ENCODE results near the gene MAN1A1.

The MAN1A1 gene

GRCh38 chr6:119226089-119226488 is 123.5 kb downstream of the MAN1A1 start:
- DNase-seq = no peak

DNA sequence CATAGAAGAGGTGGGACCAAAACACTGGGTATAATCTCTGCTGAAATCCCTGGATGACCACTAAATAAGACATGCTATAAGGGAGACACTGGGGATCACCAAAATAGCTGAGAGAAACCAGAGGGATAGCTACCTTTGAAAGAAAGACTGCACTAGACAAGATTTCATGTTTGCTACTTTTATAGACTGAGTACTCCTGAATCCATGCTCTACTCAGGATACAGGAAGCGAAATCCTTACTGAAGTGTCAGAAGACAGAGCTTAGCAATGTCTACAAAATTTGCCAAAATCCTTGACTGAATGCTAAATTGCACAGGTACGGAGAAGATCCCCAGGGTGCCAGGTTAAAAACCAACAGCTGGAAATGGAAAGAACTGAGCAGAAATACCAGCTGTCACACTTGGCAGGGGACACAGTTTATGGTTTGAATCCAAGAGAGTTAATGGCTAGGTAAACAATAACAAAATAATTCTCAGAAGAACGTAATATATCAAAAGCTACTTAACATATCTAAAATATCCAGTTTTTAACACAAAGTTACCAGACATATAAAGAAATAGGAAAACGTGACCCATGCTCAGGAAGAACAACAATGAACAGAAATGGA is 125.4 kb downstream of the MAN1A1 start:
- DNase-seq = no peak

DNA sequence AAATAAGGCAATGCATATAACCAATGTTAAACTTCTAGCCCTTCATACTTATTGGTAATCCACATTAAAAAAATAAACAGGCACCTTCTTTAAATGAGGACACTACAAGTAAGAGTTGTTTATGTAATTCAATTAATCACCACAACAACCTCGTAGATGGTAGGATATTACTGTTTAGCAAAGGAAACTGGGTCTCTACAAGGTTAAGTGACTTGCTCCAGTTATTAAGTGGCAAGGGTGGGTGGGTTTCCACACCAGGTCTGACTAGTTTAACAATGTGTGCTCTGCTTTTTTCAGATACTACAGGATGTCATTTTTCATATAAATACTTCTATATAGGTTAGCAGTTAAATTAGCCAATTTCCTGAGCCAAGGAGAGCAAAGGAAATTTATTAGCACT is 129.1 kb downstream of the MAN1A1 start:
- no peak for DNase-seq

GRCh38 chr6:119218548-119218947 is 131.0 kb downstream of the MAN1A1 start:
- DNase-seq = no peak

GRCh38 chr6:119215885-119216590 is 133.5 kb downstream of the MAN1A1 start:
- no peak for DNase-seq

DNA sequence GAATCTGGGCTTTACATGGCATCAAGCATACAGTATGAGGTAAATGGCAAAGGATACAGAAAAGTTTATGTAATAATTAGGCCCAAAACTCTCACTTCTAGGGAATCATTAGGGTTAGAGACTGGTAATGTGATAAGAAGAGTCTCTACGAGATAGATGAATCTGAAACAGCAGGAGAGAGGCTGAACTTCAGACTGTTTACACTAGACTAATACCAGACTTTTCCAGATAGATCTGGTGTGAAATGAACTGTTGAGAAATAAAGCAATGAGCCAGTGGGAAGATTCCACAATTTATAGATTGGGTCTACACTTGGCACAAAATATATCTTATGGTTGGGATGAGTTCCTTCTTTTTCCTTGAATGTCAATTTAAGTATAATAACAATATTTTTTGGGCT is 134.3 kb downstream of the MAN1A1 start:
- DNase-seq = no peak

- no peak for DNase-seq
These were observed 139.0 kb downstream of the MAN1A1 start for GRCh38 chr6:119210596-119210995.

DNA sequence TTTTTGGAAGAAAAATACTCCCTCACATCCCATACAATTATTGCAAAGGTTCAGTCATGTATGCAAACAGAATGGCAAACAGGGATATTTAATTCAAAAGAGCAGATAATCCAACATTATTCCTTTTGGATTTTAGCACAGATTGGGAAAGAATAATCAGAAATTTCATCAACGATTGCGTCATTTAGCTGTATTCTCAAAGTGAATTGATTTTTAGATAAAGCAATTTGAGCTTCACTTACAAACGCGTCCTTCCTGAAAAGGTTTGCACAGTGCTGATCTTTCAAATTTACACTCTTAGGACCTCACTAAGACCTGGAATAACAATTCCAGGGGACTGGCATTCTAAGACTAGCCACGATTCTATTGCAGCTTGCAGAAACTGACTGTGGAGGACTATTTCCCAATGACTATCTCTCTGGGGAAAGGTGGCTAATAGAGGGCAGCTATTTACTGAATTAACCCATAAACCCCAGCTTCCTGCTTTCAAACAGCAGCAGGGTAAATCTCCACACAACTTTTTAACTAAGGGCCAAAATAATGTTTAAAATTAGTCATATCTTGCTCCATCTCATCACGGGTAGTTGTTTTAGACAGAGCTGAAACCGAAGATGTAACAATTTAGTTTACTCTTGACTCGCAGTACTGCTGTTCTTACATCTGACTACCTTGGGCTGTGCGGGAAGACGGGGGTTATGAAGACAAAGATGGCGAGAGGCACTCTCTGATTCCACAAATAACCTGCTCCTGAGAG is 139.9 kb downstream of the MAN1A1 start:
- DNase-seq = peak; percentile 33

DNA sequence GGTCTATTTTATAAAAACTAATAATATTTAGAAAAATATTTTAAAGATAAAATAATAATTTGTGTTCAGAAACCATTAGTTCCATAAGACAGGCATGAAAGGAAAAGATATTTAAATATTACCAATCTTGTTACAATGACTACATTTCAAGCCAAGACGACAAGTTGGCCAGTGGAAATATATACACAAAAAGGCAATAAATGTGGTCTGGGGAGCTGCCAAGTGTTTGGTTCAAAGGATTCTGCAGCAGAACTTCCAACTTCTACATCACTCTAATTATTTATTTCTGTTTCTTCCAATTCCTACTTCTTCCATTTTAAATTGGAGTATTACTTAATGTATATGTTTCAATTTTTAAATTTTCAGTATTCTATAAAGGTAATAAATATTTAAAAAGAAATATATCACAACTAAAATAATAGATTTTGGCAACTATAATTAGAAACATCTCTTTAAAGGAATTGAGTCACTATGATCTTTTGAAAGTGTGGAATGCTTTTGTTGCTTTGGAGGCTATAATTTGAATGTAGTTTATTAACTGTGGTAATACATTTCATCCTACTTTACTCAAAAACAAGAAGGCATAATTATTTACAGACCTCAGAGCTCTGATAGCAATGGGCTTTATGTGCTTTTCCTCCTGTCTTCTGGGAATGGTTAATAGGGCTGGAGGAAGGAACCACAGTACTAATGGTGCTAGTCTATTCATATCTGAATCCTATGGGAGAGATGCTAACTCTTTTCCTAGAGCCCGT is 141.4 kb downstream of the MAN1A1 start:
- DNase-seq = no peak

DNA sequence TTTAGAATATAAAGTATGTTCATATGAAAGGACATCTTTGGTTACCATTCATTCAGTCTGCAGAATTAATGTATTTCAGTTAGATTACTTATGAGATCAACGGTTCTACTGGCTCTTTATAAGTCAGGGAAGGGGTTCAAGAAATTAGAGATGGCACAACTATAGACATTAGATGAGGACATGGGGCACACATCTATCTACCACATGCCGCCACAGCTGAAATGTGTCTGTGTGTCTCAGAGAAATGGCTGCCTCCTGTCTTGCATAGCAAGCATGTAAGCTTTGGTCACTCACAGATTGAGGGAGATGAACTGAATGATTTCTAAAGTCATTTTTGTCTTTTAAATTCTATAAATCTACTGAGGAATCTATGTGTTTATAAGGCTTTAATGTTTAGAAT is 142.2 kb downstream of the MAN1A1 start:
- DNase-seq = no peak

DNA sequence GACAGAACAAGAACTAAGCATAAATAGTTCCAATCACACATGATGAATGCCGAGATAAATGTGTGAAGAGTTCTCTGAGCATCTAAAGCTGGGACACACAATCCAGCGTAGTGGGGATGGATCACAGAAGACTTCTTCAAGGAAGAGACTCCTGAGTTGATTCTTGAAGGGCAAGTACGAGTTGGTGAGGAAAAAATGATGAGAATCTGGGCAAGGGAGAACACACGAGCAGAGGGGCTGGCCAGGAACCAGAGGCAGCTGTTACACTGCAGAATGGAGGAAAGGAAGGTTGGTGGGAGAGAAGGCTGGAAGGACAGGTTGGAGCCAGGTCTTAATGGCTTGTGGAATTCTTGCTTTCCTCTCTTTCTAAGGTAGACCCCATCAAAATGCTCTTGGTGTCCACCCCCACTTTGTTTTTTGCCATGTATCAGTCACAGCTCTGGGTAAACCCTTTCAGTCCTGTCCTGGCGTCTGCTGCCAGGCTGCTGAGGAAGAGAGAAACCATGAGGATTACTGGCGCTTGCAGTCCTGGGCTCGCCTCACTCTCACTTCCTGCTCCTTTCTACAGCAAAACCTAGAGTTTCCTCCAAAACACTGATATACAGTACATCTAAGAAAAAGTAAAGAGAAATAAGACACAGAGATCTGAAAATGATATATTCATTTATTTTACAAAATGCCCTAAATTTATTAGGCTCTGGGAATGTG is 143.5 kb downstream of the MAN1A1 start:
- peak; percentile 89 for DNase-seq

DNA sequence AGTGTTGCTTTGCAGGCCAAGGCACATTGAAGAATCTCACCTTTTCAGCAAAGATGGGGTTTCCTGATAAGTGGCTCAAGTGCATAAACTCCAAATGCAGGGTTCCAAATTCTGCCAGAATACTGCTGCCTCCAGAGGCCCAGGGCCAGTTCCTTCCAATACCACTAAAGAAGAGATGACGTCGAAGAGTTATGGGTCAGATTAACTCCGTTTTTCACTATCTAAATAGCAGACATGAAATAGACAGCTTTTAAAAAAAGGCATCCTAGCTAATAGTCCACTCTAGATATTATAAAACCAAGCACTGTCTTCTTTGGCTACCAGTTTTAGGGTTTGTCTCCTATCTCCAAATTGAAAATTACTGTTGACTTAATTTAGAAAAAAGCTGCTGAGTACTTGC is 144.8 kb downstream of the MAN1A1 start:
- DNase-seq = no peak

DNA sequence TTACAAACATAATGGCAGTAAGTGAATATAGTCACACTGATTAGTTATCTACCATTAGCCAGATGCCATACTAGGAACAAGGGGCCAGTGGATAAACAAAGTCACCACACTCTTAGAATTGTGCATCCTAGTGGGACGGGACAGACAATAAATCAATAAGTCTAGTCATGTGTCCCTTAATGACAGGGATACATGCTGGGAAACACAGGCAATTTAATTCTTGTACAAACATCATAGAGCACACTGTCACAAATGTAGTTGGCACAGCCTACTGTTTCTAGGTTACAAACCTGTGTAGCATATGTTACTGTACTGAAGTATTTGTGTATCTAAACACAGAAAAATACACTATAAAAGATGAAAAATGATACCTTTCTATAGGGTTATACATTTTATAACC is 148.1 kb downstream of the MAN1A1 start:
- no peak for DNase-seq

- no peak for DNase-seq
These were observed 148.9 kb downstream of the MAN1A1 start for GRCh38 chr6:119200512-119201175.

GRCh38 chr6:119197271-119197670 is 152.3 kb downstream of the MAN1A1 start:
- DNase-seq = no peak

GRCh38 chr6:119196715-119197114 is 152.8 kb downstream of the MAN1A1 start:
- no peak for DNase-seq

GRCh38 chr6:119195848-119196247 is 153.7 kb downstream of the MAN1A1 start:
- no peak for DNase-seq

DNA sequence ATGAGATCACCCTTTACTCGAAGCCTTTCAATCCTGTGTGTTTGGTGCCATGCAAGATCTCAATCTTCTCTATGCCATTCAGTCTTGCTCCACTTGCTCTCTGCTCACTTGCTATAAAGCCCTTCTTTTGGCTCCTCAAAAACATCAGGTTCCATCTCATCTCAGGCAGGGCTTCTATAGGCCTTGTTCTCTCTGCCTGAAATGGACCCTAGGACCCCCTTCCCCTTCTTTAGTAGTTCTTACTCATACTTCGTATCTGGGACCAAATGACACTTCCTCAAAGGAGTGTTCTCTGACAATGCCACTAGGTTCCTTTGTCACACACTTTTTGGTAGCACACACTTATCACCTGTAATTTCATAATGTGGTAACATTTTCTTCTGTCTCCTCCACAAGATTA is 154.4 kb downstream of the MAN1A1 start:
- no peak for DNase-seq

GRCh38 chr6:119193707-119194106 is 155.9 kb downstream of the MAN1A1 start:
- no peak for DNase-seq

- DNase-seq = no peak
These were observed 157.4 kb downstream of the MAN1A1 start for GRCh38 chr6:119192200-119192599.

DNA sequence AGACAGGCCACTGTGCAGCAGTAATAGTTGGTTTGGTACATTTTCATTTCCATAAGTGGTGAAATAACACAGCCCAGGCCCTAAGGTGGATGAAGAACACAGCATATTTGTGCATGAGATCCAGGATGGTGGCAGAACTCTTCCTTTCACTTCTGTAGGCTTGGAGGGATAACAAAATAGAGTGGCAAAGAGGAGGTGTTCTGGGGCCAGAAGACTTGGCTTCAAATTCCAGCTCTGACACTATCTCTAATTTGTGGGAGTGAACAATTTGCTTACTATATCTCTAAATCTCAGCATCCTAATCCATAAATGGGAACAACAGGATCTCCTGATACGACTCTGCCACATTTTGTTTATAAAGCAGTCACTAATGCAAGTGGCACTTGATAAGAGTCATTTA is 159.4 kb downstream of the MAN1A1 start:
- DNase-seq = no peak

DNA sequence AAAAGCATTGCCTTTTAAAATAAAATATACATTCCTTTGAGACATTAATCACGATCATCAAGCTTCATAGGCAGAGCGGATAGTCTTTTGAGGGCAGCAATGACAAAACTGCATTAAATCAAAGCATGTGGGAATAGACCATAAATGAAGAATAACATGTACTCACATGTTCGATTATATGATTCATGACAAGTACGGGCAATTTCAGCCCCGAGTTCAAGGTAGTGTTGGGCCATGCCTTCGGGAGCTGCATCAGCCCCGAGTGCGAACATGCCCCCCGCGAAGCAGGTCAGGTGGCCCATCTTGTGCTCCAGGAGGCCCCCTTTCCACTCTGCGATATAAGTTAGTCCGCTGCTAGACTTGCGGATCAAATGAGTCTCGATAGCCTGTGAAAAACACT is 160.1 kb downstream of the MAN1A1 start:
- DNase-seq = no peak
